ENCODE data around the gene HSPB3. TPM values are rescaled to one million over a fixed set of nuclear protein-coding genes. Genes with fewer than 3 reads are reported as not detected.

The HSPB3 gene
- 0.30 TPM in 1 of 2 replicates, not detected in the other for total RNA-seq

GRCh38 chr5:54455413-54456157 lies at the start of gene HSPB3:
TSS of gene HSPB3 (plus strand) at chr5:54455699. CDS start at chr5:54455790, 91 bp downstream.

Other genes with a start within 250 kb of the HSPB3 start
- 19.9 and 22.3 TPM in 2 replicates for gene ARL15, start 145.1 kb upstream of the HSPB3 start, total RNA-seq
- gene SNX18, start 62.1 kb downstream of the HSPB3 start, total RNA-seq: 25.0 and 35.6 TPM in 2 replicates

All from smooth muscle cell of the umbilical artery (primary cell).